GM21529 (cell line): ENCODE data around the gene SLC19A2.
"Not testable (repeated sequence)": the region's sequence is repeated elsewhere in the genome, so short reads cannot be mapped to it uniquely, and the experiment has no call there.

Experiments used
- ATAC-seq: cut with Tn5 transposase; IDR thresholded peaks from one replicate; pipeline ENCODE4 v1.9.1; 2021; ENCODE audit not compliant: unreplicated experiment

SLC19A2 gene, protein sequence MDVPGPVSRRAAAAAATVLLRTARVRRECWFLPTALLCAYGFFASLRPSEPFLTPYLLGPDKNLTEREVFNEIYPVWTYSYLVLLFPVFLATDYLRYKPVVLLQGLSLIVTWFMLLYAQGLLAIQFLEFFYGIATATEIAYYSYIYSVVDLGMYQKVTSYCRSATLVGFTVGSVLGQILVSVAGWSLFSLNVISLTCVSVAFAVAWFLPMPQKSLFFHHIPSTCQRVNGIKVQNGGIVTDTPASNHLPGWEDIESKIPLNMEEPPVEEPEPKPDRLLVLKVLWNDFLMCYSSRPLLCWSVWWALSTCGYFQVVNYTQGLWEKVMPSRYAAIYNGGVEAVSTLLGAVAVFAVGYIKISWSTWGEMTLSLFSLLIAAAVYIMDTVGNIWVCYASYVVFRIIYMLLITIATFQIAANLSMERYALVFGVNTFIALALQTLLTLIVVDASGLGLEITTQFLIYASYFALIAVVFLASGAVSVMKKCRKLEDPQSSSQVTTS

DNA sequence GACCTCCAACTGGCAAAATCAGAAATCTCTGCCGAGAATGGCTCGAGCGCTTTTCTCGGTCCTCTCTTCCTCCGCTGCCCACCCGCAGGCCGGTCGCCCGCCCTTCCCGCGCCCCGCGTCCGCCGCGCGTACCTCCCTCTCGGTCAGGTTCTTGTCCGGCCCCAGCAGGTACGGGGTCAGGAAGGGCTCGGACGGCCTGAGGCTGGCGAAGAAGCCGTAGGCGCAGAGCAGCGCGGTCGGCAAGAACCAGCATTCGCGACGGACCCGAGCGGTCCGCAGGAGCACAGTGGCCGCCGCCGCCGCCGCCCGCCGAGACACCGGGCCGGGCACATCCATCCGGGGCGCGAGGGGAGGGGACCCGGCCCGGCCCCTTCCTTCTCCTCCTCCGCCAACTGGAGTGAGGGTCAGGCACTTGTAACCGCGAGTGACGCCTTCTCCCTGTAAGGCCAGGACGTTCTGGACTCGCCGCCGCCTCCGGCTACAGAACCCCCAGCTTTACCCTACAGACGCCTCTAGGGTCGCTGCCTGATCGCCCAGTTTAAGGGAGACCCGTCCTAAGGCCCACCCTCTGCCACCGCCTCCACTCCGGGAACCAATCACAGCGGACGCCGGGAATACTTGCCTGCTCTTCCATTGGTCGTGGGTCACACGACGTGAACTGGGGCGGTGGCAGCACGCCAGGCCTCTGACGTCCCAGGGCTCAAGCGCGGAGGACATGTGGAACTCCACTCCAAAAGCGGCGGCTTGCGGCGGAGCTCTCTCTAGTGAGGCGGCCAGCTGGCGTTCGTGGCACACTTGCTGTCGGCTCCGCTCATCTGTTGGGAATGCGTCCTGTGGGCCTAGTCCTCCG is at the start of gene SLC19A2:
SLC19A2 (minus strand) TSS at position 514 of the 850 bp plus-strand sequence; CDS start at position 336, 178 bp downstream.
- peak; percentile 97 for ATAC-seq

DNA sequence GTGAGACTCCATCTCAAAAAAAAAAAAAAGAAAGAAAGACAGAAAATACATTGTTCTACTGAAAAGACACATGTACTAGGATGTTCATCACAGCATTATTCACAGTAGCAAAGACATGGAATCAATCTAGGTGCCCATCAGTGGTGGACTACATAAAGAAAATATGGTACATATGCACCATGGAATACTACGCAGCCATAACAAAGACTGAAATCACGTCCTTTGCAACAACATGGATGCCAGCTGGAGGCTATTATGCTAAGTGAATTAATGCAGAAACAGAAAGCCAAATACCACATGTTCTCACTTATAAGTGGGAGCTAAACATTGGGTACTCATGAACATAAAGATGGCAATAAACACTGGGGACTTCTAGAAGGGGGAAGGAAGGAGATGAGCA is 48.9 kb upstream of the SLC19A2 start:
- ATAC-seq, result no peak

DNA sequence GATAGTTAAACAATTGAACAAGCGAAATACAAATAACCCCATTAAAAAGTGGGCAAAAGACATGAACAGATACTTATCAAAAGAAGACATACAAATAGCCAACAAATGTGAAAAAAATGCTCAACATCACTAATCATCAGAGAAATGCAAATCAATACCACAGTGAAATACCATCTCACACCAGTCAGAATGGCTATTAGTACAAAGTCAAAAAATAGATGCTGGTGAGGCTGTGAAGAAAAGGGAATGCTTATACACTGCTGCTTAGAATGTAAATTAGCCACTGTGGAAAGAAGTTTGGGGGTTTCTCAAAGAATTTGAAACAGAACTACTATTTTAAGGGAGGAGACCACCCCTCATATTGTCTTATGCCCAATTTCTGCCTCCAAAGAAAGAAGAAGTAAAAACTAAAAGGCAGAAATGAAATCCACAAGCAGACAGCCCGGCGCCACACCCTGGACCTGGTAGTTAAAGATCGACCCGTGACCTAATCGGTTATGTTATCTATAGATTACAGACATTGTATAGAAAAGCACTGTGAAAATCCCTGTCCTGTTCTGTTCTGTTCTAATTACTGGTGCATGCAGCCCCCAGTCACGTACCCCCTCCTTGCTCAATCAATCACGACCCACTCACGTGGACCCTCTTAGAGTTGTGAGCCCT is 47.9 kb upstream of the SLC19A2 start:
- not testable (repeated sequence) for ATAC-seq

DNA sequence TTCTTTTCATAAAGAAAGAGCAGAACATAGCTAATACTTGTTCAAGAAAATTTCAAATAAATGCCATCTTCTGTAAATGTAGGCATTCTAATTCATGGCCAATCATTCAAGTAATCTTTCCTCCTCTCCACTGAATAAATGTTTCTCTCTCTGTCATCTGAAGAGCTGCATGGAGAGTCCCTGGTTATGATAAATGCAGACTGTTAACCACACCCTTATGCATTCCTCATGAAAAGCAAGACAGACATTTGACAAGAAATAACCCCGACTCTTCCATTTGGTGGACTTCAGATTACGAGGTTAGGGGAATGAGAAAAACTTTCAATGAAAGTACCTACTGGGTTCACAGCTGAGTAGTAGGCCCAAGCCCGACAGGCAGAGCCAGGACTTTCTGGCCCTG is 44.7 kb upstream of the SLC19A2 start:
- ATAC-seq, result no peak

DNA sequence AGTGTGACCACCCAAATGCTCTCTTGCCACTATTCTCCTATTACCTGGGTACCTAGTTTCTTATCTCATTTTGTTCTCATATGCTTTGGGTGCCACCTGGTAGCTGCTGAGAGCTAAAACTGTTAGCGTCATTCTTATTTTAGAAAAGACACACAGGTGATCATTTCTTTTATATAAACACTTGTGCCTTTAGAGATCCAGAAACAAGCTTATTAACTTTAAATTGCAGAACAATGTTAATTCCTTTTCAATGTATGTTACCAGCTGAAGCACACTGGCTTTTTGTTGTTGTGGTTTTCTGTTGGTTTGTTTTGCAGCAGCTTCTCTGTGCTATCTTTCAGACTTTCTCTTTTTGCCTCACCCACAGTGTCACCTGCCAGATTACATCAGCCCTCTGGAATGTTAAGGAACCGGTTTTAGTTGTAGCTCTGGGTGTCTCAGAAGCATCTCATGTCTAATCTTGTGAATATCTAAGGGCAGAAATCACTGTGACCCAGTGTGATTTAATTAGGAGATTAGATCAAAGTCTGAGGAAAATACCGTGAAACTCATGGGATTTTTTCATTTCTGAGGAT is 43.4 kb upstream of the SLC19A2 start:
- ATAC-seq, result no peak

DNA sequence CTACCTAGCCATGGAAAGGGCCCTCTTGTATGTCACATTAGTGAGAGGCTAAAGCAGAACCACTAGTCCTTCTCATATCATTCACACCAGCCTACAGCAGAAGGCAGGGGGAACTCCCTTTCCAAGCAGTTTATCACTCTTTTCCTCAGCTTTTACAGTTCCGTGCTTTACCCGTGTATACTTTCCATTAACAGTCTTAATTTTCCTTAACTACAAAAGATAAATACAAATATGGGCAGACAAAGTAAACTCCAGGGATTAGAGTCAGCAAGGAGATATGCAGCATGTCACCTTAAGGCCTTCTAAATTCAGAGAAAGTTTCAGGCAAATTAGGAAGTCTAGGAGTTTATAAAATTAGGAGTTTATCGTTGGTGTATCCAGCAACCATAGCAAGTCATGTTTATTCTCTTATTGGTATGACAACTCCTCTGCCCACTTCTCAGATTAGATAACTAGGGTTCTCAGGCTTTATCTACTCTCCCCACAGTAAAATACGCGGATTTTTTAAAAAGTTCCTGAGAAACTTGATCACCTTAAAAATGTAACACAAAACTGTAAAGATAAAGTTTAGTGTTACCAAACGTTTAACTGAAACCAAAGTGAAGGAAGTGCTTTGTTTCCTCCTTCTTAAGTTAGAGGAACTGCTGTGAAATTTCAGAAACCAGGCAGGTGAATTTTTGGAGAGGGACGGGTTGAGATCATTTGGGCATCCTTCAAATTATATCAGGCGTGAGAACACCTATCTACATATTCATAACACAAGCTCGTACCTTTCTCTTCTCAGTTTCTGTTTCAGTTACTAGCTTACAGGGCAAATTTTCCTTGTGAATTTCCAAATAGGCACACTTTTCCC is 42.7 kb upstream of the SLC19A2 start:
- peak; percentile 53 for ATAC-seq

DNA sequence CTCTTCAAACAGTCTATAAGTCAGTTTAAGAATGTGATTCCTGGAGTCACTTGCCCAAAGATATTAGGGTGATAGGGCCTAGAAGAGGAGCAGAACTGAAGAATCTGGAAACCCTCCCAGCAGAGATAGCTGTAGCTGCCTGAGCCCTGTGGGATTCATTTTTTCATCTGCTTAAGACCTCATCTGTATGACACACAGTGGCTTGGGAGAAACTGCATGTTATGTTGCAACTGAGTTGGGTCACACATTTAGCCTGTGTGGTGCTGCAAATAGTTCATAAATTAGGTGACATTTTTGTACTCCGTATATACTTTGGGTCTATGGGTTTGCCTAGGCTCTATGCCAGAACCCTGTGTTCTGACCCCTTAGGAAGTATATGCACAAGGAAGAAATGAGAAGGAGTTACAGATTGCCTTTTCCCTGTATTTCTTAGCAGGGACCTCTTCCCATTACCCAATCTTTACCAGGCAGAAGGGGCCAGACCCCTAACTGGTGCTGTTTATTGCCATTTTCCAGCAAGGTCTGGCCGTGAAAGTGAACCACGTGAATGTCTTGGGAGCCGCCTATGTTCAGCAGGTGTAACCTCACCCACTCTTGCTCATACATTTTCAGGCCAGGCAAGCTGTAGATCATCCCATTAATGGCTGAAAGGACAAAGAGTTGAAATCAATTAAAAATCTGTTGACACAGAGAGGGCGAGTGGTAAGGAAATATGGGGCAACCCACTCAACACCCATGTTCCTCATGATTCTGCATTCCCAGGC is 41.9 kb upstream of the SLC19A2 start:
- no peak for ATAC-seq

DNA sequence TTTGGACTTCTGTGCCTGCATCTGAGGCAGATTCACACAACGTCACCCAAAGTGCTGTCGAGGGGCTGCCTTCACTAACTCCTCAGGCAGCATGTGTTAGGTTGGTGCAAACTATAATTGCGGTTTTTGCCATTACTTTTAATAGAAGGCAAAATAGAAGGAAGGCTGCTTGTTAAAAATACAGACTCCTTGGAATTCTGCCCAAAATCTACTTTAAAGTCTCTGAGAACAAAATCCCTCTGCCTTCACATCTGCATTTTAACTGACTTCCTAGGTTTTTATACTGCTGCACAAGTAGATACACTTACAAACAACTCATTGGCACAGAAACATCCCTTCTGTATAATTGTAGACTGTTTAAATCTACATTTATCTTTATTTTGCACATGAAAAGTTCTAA is 41.3 kb upstream of the SLC19A2 start:
- ATAC-seq, result no peak

DNA sequence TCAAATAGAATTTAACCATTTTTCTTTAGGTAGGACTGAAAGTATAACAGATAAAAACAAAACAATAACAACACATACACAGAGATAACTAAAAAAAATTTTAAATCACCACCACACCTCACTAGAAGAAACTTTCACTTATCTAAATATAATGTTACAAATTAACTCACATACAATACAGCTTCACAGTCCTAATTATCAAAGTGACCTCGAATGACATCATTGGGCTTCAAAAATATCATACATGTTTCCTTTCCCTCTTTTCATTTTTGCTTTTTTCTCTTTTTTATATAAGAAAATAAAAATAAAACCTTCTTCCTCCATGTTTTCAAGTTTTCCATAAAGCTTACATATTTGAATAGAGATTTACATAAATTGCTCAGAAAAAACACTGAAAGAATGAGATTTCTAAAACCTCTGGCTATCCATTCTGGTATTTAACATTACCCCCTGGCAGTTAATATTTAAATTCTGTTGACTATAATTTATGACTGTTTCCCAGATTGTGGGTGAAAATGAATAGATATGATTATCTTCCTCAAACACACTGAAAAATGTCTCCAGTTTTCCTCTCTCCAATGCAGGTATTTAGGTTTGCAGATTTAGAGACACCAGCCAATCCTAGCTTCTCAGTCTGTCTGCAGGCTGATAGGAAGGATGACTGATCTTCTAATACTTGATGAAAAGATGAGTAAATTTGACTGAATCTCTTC is 40.5 kb upstream of the SLC19A2 start:
- ATAC-seq, result no peak

DNA sequence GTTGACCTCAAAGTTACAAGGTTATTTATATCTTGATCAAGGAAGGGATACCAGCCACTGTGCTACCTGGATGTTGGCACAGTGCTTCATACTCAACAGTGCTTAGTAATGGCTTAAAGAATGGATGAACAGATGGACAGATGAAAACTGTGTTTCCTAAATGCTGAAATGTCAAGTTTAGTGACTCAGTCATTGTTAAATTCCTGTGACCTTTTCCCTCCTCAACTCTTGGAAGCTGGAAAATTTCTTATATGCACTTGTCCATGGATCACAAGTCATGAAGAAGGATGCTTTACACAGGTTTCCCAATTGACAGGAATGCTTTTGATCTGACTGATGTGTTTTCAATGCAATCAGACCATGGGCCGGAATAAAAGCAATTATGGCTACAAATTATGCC is 39.6 kb upstream of the SLC19A2 start:
- no peak for ATAC-seq

DNA sequence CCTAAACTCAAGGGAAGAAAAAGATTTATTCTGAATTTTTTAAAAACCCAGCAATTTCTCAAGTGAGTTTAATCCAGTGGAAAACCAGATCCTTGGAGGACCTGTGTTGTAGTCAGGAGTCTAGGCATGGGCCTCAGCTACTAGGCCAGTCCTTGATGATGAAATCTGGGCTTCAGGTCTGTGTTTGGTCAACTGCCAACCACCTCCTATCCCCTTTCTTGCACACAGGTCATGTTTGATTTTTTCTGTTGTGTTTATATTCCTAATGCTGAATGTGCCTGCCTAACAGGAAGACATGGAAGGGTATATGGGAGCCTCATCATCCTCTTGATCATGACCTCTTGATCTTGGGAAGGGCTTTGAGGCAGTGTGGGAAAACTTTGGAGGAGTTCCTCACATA is 38.2 kb upstream of the SLC19A2 start:
- ATAC-seq, result no peak

DNA sequence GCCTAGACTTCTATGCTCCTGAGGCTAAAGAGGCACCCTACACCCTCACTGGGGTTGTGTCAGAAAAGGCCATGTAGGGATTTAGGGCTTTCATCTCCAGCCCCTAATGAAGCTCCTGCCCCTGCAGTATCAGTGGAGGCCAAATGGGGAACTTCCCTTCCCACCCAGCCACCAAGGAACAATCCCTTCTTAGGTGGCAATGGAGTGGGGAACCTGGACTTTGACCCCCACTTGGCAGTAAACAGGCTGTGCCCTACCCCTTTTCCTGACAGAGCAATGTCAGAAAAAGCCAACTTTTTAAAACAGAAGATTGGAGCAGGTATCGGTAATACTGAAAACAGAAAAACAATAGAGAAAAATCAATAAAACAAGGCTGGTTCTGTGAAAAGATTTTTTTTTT is 35.5 kb upstream of the SLC19A2 start:
- ATAC-seq, result no peak

DNA sequence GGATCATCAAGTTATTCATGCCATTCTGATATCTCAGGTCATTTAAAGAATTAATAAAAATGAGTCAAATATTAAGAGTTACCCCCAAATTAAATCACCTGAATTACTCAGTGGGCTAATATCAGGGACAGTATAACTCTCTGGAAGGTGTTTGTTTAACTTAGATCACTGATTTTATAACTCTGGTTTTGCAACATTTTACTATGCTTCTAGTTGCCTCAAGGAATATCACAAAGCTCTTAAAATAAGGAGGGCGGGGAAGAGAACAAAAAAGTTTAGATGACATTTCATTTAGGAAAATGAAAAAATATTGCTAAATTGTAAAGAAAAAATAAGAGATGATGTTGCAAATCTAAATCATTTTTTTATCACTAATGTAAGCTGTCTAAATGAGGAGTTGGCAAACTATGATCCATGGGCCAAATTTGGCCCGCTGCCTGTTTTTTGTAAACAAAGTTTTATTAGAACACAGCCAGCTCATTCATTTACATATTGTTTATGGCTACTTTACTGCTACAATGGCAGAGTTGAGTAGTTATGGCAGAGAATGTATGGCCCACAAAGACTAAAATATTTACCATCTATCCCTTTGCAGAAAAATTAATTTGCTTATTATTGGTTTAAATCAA is 31.9 kb upstream of the SLC19A2 start:
- ATAC-seq, result no peak

DNA sequence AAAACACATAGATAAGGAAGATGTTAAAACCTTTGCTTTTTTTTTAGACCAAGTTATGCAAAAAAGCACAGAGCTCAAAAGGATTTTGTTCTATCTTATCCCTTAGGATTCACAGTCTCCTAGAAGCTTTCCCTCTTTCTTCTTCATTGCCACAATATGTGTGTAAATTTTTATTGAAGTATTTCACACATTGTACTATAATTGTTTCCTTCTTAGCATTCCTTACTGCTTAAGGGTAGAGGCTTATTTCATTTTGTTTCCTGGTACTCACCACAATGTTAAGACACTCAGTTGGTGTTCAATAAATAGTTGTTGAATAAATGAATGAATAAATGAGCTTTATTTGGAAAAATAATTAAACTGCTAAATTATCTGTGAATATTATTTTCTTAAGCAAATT is 29.9 kb upstream of the SLC19A2 start:
- ATAC-seq, result no peak

DNA sequence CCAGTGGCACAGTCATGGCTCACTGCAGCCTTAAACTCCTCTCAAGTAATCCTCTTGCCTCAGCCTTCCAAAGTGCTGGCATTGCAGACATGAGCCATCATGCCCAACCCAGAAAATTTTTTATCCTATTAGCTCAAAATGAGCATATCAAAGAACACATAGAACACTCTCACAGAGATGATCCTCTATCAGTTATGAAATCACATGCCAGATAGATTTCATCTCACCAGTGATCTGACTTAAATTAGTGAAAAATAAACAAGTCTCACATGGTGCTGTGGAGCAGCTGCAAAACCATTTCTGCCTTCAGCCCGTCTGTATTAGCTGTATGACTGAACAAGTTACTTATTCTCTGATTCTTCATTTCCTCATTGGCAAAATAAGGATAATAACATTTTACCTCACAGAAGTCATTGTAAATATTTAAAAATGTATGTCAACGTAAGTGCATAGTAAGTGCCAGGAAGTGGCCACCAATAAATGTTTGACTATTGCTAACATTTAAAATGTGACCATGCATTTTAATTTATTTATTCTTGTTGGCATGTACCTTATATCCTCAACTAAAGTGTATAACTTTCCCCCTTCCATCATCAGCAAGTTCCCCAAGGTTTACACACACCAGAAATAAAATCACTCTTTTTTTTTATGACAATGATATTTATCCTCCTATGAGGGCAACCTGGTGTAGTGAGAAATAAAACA is 29.0 kb upstream of the SLC19A2 start:
- ATAC-seq, result no peak

DNA sequence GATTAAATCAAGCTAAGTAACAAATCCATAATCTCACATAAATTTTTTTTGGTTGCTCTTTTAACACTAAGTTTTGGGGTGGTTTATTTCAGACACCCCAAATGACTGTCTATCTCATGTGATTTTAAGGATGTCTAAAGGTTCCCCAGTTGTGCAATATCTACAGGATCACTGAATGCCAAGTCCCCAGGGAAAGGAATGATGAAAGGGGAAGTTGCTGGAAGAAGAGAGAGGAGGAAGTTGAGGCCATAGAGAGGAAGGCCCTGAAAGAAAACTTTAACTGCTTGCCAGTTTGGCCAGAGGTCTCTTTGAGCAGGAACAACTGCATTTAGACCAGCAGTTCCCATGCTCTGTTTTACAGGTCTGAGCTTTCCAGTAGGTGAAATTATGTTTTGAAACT is 27.5 kb upstream of the SLC19A2 start:
- ATAC-seq, result no peak

DNA sequence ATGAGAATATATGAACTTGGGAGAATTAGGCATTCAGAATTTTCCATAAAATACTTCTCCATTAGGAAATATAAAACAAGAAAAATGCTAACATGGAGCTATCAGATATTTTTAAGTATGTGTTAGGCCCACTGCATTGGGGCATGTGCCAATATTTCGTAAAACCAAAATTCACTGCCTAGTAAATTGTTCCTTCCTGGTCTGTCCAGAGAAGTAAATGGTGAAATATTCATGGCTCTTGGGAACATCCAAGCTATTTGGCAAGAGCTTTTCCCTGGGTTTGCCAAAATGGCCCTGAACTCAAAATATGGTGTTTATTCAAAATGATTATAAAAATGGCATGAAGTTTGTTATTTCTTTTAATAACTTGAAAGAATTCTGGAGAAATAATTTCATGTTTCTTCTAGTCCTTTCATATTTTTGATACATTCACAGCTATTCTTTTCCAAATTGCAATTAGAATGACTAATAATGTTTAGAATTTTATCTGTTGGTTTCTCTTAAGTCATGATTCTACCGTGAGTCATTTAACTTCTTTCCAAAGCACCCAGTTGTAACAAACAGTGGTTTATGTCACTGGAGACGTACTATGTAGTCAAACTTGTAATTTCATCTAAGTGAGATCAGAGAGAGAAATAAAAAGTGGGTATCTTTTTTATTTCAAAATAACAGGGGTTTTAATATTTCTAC is 25.7 kb upstream of the SLC19A2 start:
- no peak for ATAC-seq
